Measurements from ENCODE around the gene MFF.
A peak's percentile ranks its signal among the peaks of the same experiment; 100 is the strongest.

Gene MFF

DNA sequence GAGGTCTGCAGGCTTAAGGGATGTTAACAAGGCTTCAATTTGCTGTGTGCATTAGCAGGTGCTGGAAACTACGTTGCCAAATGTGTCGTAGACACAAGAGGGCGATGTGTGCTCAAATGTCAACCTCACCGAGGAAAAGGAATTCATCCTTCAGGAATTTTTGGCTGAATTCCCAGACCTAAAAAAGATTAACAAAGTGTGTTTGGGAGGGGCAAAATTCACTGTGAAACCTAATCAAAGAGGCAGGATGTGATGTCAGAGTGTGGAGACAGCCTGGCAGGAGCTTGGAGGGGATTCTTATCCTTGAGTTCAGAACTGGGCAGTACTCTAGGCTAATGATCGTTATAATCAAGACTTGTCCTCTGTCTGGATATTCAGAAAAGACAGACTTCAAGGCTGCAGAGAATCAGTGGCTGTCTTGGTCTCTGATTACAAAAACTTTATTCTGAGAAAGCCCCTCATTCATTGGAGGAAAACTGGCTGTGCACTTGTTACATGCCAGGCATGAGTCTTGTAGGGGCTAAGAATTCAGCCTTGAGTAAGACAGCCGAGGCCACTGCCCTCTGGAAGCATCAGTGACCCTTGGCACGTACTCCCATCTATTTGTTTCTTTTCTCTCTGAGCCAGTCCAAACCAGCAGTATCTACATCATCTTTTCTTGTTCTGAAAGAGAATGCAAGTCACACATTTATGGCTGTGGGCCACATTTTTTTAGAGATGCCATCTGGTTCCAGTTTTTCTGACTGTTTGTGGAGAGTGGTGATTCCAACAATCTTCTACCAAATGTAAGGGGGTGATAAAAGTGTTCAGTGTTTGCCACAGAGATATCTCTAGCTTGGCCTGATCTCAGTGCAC is 81.4 kb downstream of the MFF start:
- DNase-seq (ENCODE audit: low spot score): peak; percentile 98

All from kidney tubule cell (primary cell).